ENCODE data around the gene MAP3K15. TPM values are rescaled to one million over a fixed set of nuclear protein-coding genes. Genes with fewer than 3 reads are reported as not detected.

MAP3K15 gene
- total RNA-seq, 1 experiment from 2014 or later = 3.4 TPM

GRCh38 chrX:19381326-19381725 lies 134.0 kb downstream of the MAP3K15 start:
- H3K9ac ChIP-seq (ENCODE audit: low read length) = no peak overlapping the region
- no peak overlapping the region for H2AFZ ChIP-seq (ENCODE audit: low read length)
- no peak overlapping the region for H3K4me3 ChIP-seq (ENCODE audit: low read length)
- H4K20me1 ChIP-seq (ENCODE audit: low read length) = no peaks in the 10 kb centered on the region
- no peaks in the 10 kb centered on the region for H3K4me1 ChIP-seq (ENCODE audit: insufficient read depth, low read length)
- H3K9me3 ChIP-seq (ENCODE audit: low read length) = no peaks in the 10 kb centered on the region
- H3K36me3 ChIP-seq (ENCODE audit: low read depth, low read length) = no peaks in the 10 kb centered on the region
- intact Hi-C loops (cut with micrococcal nuclease) = no loop called here
- H3K27me3 ChIP-seq (ENCODE audit: low read length) = no peaks in the 10 kb centered on the region
- H3K9me2 ChIP-seq (replicated peaks; ENCODE audit: low read length) = no peaks in the 10 kb centered on the region
- H3F3A ChIP-seq (ENCODE audit: low read length, unreplicated experiment) = no peaks in the 10 kb centered on the region
- no peak for DNase-seq
- no peaks in the 10 kb centered on the region for H3K79me2 ChIP-seq (ENCODE audit: low read length)
- no peak for ATAC-seq
- POLR2A ChIA-PET (ENCODE audit: unreplicated experiment) = no interaction called here
- no peak overlapping the region for H3K4me2 ChIP-seq (ENCODE audit: low read length)
- TF ChIP-seq CTCF (conservative IDR thresholded peaks at IDR 0.05; ENCODE audit: low read depth, low read length) = no peak
- no peak for TF ChIP-seq EZH2 (IDR thresholded peaks at IDR 0.05; ENCODE audit: low read length, unreplicated experiment)
- no peak for TF ChIP-seq EZH2phosphoT487 (IDR thresholded peaks at IDR 0.05; ENCODE audit: borderline replicate concordance, low read length)
- BruUV-seq (replicated peaks) = no TSS peak
- no peak overlapping the region for H3K27ac ChIP-seq (ENCODE audit: low read length)
- CTCF ChIA-PET = no interaction called here

- Histone ChIP-seq H3K4me2 (ENCODE audit: low read length) (no peak overlapping the region), H3F3A (ENCODE audit: low read length, unreplicated experiment) (no peaks in the 10 kb centered on the region), H3K9me3 (ENCODE audit: low read length) (no peaks in the 10 kb centered on the region), H3K36me3 (ENCODE audit: low read depth, low read length) (no peaks in the 10 kb centered on the region), H4K20me1 (ENCODE audit: low read length) (no peaks in the 10 kb centered on the region), H3K27me3 (ENCODE audit: low read length) (no peaks in the 10 kb centered on the region), H2AFZ (ENCODE audit: low read length) (no peak overlapping the region), H3K4me1 (ENCODE audit: insufficient read depth, low read length) (peaks cover under 1% of the 10 kb centered on the region; the same call in 1 of the 2 replicates), H3K4me3 (ENCODE audit: low read length) (no peak overlapping the region), H3K27ac (ENCODE audit: low read length) (no peak overlapping the region), H3K79me2 (ENCODE audit: low read length) (no peaks in the 10 kb centered on the region), H3K9me2 (replicated peaks; ENCODE audit: low read length) (no peaks in the 10 kb centered on the region), H3K9ac (ENCODE audit: low read length) (no peak overlapping the region)
- no TSS peak for BruUV-seq (replicated peaks)
- intact Hi-C loops (cut with micrococcal nuclease) = no loop called here
- DNase-seq (no peak), ATAC-seq (no peak)
- ChIA-PET POLR2A (ENCODE audit: unreplicated experiment) (no interaction called here), CTCF (no interaction called here)
- TF ChIP-seq EZH2 (IDR thresholded peaks at IDR 0.05; ENCODE audit: low read length, unreplicated experiment) (no peak), EZH2phosphoT487 (IDR thresholded peaks at IDR 0.05; ENCODE audit: borderline replicate concordance, low read length) (no peak), CTCF (conservative IDR thresholded peaks at IDR 0.05; ENCODE audit: low read depth, low read length) (no peak)
Observed at GRCh38 chrX:19377799-19378198, 137.5 kb downstream of the MAP3K15 start.

GRCh38 chrX:19375546-19375945 lies 139.8 kb downstream of the MAP3K15 start:
- intact Hi-C loops (cut with micrococcal nuclease) = no loop called here
- DNase-seq (no peak), ATAC-seq (no peak)
- H3K9me3 ChIP-seq (ENCODE audit: low read length) = no peaks in the 10 kb centered on the region
- no peaks in the 10 kb centered on the region for H3K27me3 ChIP-seq (ENCODE audit: low read length)
- TF ChIP-seq CTCF (conservative IDR thresholded peaks at IDR 0.05; ENCODE audit: low read depth, low read length) (no peak), EZH2 (IDR thresholded peaks at IDR 0.05; ENCODE audit: low read length, unreplicated experiment) (no peak), EZH2phosphoT487 (IDR thresholded peaks at IDR 0.05; ENCODE audit: borderline replicate concordance, low read length) (no peak)
- H3F3A ChIP-seq (ENCODE audit: low read length, unreplicated experiment) = no peaks in the 10 kb centered on the region
- no peak overlapping the region for H3K4me2 ChIP-seq (ENCODE audit: low read length)
- no peaks in the 10 kb centered on the region for H3K9me2 ChIP-seq (replicated peaks; ENCODE audit: low read length)
- no peak overlapping the region for H3K4me3 ChIP-seq (ENCODE audit: low read length)
- H3K9ac ChIP-seq (ENCODE audit: low read length) = no peak overlapping the region
- H3K27ac ChIP-seq (ENCODE audit: low read length) = no peak overlapping the region
- ChIA-PET CTCF (no interaction called here), POLR2A (ENCODE audit: unreplicated experiment) (no interaction called here)
- H3K36me3 ChIP-seq (ENCODE audit: low read depth, low read length) = no peaks in the 10 kb centered on the region
- no peaks in the 10 kb centered on the region for H4K20me1 ChIP-seq (ENCODE audit: low read length)
- peaks cover 4% of the 10 kb centered on the region; the same call in 1 of the 2 replicates for H3K4me1 ChIP-seq (ENCODE audit: insufficient read depth, low read length)
- no peak overlapping the region for H2AFZ ChIP-seq (ENCODE audit: low read length)
- no TSS peak for BruUV-seq (replicated peaks)
- H3K79me2 ChIP-seq (ENCODE audit: low read length) = no peaks in the 10 kb centered on the region
